ENCODE data around the gene CAMTA1. TPM values are rescaled to one million over a fixed set of nuclear protein-coding genes. Genes with fewer than 3 reads are reported as not detected.

The CAMTA1 gene
- total RNA-seq, 2 experiments from 2014 or later: 43.9 to 73.3 TPM

GRCh38 chr1:7655354-7655753, 870.1 kb downstream of the CAMTA1 start:
- intact Hi-C loops (cut with micrococcal nuclease; ENCODE audit: unreplicated experiment): no loop called here
- no peak for TF ChIP-seq EZH2phosphoT487 (IDR thresholded peaks at IDR 0.05; ENCODE audit: borderline replicate concordance, low read depth, low read length)
- TF ChIP-seq CTCF (conservative IDR thresholded peaks at IDR 0.05; ENCODE audit: low read length): no peak
- Histone ChIP-seq H3K9me2 (ENCODE audit: insufficient read depth, low read length) (no peaks in the 10 kb centered on the region), H4K20me1 (ENCODE audit: insufficient read depth, low read length) (no peaks in the 10 kb centered on the region), H3K27ac (ENCODE audit: low read depth, low read length, poor library complexity, severe bottlenecking) (no peak overlapping the region), H2AFZ (ENCODE audit: low read length) (no peak overlapping the region), H3K4me3 (ENCODE audit: low read depth, low read length, poor library complexity, severe bottlenecking) (no peak overlapping the region), H3K79me2 (ENCODE audit: insufficient read depth, low read depth, low read length) (no peaks in the 10 kb centered on the region), H3K36me3 (ENCODE audit: insufficient read depth, low read length) (no peaks in the 10 kb centered on the region), H3K4me2 (ENCODE audit: low read length) (no peak overlapping the region), H3K9me3 (ENCODE audit: low read length) (peaks cover 6% of the 10 kb centered on the region; the same call in 1 of the 2 replicates), H3K4me1 (ENCODE audit: insufficient read depth, low read length, poor library complexity, severe bottlenecking) (no peaks in the 10 kb centered on the region)
- ChIA-PET POLR2A (no interaction called here), CTCF (ENCODE audit: unreplicated experiment) (no interaction called here)
- no peak for DNase-seq (ENCODE audit: low spot score)
- no TSS peak for BruUV-seq (replicated peaks)

GRCh38 chr1:7656557-7657215, 871.4 kb downstream of the CAMTA1 start:
- Histone ChIP-seq H3K9me3 (ENCODE audit: low read length) (peaks cover 6% of the 10 kb centered on the region; the same call in 1 of the 2 replicates), H3K27ac (ENCODE audit: low read depth, low read length, poor library complexity, severe bottlenecking) (no peak overlapping the region), H4K20me1 (ENCODE audit: insufficient read depth, low read length) (no peaks in the 10 kb centered on the region), H3K79me2 (ENCODE audit: insufficient read depth, low read depth, low read length) (no peaks in the 10 kb centered on the region), H3K9me2 (ENCODE audit: insufficient read depth, low read length) (no peaks in the 10 kb centered on the region), H3K4me2 (ENCODE audit: low read length) (no peak overlapping the region), H3K4me3 (ENCODE audit: low read depth, low read length, poor library complexity, severe bottlenecking) (no peak overlapping the region), H3K36me3 (ENCODE audit: insufficient read depth, low read length) (no peaks in the 10 kb centered on the region), H3K4me1 (ENCODE audit: insufficient read depth, low read length, poor library complexity, severe bottlenecking) (no peaks in the 10 kb centered on the region), H2AFZ (ENCODE audit: low read length) (no peak overlapping the region)
- TF ChIP-seq CTCF (conservative IDR thresholded peaks at IDR 0.05; ENCODE audit: low read length): no peak
- TF ChIP-seq EZH2phosphoT487 (IDR thresholded peaks at IDR 0.05; ENCODE audit: borderline replicate concordance, low read depth, low read length): no peak
- POLR2A ChIA-PET: no interaction called here
- BruUV-seq (replicated peaks): no TSS peak
- intact Hi-C loops (cut with micrococcal nuclease; ENCODE audit: unreplicated experiment): no loop called here
- no peak for DNase-seq (ENCODE audit: low spot score)
- CTCF ChIA-PET (ENCODE audit: unreplicated experiment): no interaction called here

- Histone ChIP-seq H3K27ac (ENCODE audit: low read depth, low read length, poor library complexity, severe bottlenecking) (no peak overlapping the region), H4K20me1 (ENCODE audit: insufficient read depth, low read length) (no peaks in the 10 kb centered on the region), H3K4me2 (ENCODE audit: low read length) (no peak overlapping the region), H3K9me3 (ENCODE audit: low read length) (peaks cover 6% of the 10 kb centered on the region; the same call in 1 of the 2 replicates), H3K36me3 (ENCODE audit: insufficient read depth, low read length) (no peaks in the 10 kb centered on the region), H2AFZ (ENCODE audit: low read length) (no peak overlapping the region), H3K9me2 (ENCODE audit: insufficient read depth, low read length) (no peaks in the 10 kb centered on the region), H3K4me3 (ENCODE audit: low read depth, low read length, poor library complexity, severe bottlenecking) (no peak overlapping the region), H3K4me1 (ENCODE audit: insufficient read depth, low read length, poor library complexity, severe bottlenecking) (no peaks in the 10 kb centered on the region), H3K79me2 (ENCODE audit: insufficient read depth, low read depth, low read length) (no peaks in the 10 kb centered on the region)
- no peak for DNase-seq (ENCODE audit: low spot score)
- intact Hi-C loops (cut with micrococcal nuclease; ENCODE audit: unreplicated experiment): no loop called here
- POLR2A ChIA-PET: no interaction called here
- no peak for TF ChIP-seq CTCF (conservative IDR thresholded peaks at IDR 0.05; ENCODE audit: low read length)
- no peak for TF ChIP-seq EZH2phosphoT487 (IDR thresholded peaks at IDR 0.05; ENCODE audit: borderline replicate concordance, low read depth, low read length)
- CTCF ChIA-PET (ENCODE audit: unreplicated experiment): no interaction called here
- BruUV-seq (replicated peaks): no TSS peak
Observed at GRCh38 chr1:7657287-7658016, 872.2 kb downstream of the CAMTA1 start.
